HEK293 (cell line): Measurements from ENCODE around the gene TRIM44.

Experiments used
- CTCF ChIA-PET: fragments of 350-600 bp; formaldehyde crosslinking; extraction: SDS; loops from one replicate; lab custom pipeline; 2021; ENCODE audit warnings: antibody characterized with exemption; lab: Yijun Ruan, JAX
- POLR2A ChIA-PET: fragments of 300-600 bp; formaldehyde crosslinking; extraction: SDS; loops from one replicate; lab custom pipeline; 2020; ENCODE audit warnings: antibody characterized with exemption, inconsistent platforms; lab: Yijun Ruan, JAX
- H3K27ac ChIP-seq: fragments of 200-500 bp; sonication (Bioruptor generic); 2 replicates; pipeline ENCODE4 v1.5.1; 2014; ENCODE audit warnings: low read depth, low read length, control low read depth, inconsistent platforms; ENCODE audit errors: extremely low read depth
- H3K36me3 ChIP-seq, 2 experiments: fragments of 200-500 bp in 1 of 2; sonication (Bioruptor generic) in 1 of 2; 1 replicate in 1 of 2; 2 replicates in 1 of 2; pipeline ENCODE4 v1.5.1; 2014 to 2017; ENCODE audit warnings: inconsistent platforms in 2 of 2, low read length in 2 of 2; ENCODE audit not compliant: control insufficient read depth in 2 of 2, insufficient read depth in 1 of 2
- H3K4me1 ChIP-seq: fragments of 200-500 bp; sonication (Bioruptor generic); 2 replicates; pipeline ENCODE4 v1.5.1; 2014; ENCODE audit warnings: mild to moderate bottlenecking, low read length, inconsistent platforms; ENCODE audit not compliant: control insufficient read depth, insufficient read depth
- H3K4me3 ChIP-seq: 2 replicates; pipeline ENCODE4 v1.5.1; 2011; ENCODE audit warnings: low read depth, mild to moderate bottlenecking, control low read depth, low read length, moderate library complexity
- H3K9me3 ChIP-seq: fragments of 200-500 bp; sonication (Bioruptor generic); 2 replicates; pipeline ENCODE4 v1.5.1; 2014; ENCODE audit warnings: low read depth, low read length, inconsistent platforms; ENCODE audit not compliant: control insufficient read depth, insufficient read depth
- BCL11B ChIP-seq: fragments of 450-650 bp; formaldehyde crosslinking; IDR thresholded peaks from 2 replicates; pipeline ENCODE4 v1.5.1; 2016; ENCODE audit warnings: low read depth, missing biosample characterization, missing genetic modification characterization
- EGR2 ChIP-seq: fragments of 450-650 bp; formaldehyde crosslinking; IDR thresholded peaks from 2 replicates; pipeline ENCODE4 v1.5.1; 2016; ENCODE audit warnings: low read depth, missing biosample characterization, missing genetic modification characterization
- FEZF1 ChIP-seq: fragments of 450-650 bp; formaldehyde crosslinking; IDR thresholded peaks from 2 replicates; pipeline ENCODE4 v1.5.1; 2016; ENCODE audit warnings: missing biosample characterization, missing genetic modification characterization
- GLI2 ChIP-seq: fragments of 450-650 bp; formaldehyde crosslinking; IDR thresholded peaks from 2 replicates; pipeline ENCODE4; 2017; ENCODE audit warnings: missing biosample characterization, missing genetic modification characterization, low read depth, borderline replicate concordance
- GLI4 ChIP-seq: fragments of 450-650 bp; formaldehyde crosslinking; IDR thresholded peaks from 2 replicates; pipeline ENCODE4 v1.5.1; 2016; ENCODE audit warnings: missing biosample characterization, missing genetic modification characterization
- GLIS1 ChIP-seq: fragments of 450-650 bp; formaldehyde crosslinking; IDR thresholded peaks from 2 replicates; pipeline ENCODE4 v1.5.1; 2016; ENCODE audit warnings: missing biosample characterization, missing genetic modification characterization
- KLF16 ChIP-seq: fragments of 450-650 bp; formaldehyde crosslinking; IDR thresholded peaks from 2 replicates; pipeline ENCODE4 v1.5.1; 2017; ENCODE audit warnings: missing biosample characterization, missing genetic modification characterization
- SALL2 ChIP-seq: fragments of 450-650 bp; formaldehyde crosslinking; IDR thresholded peaks from 2 replicates; pipeline ENCODE4 v1.5.0; 2017; ENCODE audit warnings: missing biosample characterization, mild to moderate bottlenecking, missing genetic modification characterization, borderline replicate concordance
- TCF7L2 ChIP-seq: IDR thresholded peaks from 2 replicates; pipeline ENCODE4 v1.6.1; 2011; ENCODE audit warnings: low read depth, mild to moderate bottlenecking, inconsistent platforms, low read length, moderate library complexity, borderline replicate concordance
- TRIM28 ChIP-seq: IDR thresholded peaks from 2 replicates; pipeline ENCODE4 v1.6.1; 2011; ENCODE audit warnings: low read length, control low read depth, borderline replicate concordance
- ZBTB1 ChIP-seq: fragments of 450-650 bp; formaldehyde crosslinking; IDR thresholded peaks from 2 replicates; pipeline ENCODE4 v1.5.1; 2016; ENCODE audit warnings: missing biosample characterization, missing genetic modification characterization
- ZIC2 ChIP-seq: fragments of 450-650 bp; formaldehyde crosslinking; IDR thresholded peaks from 2 replicates; pipeline ENCODE4 v1.5.1; 2016; ENCODE audit warnings: missing biosample characterization, missing genetic modification characterization
- ZNF121 ChIP-seq: fragments of 450-650 bp; formaldehyde crosslinking; IDR thresholded peaks from 2 replicates; pipeline ENCODE4 v1.5.1; 2016; ENCODE audit warnings: missing biosample characterization, missing genetic modification characterization
- ZNF133 ChIP-seq: fragments of 450-650 bp; formaldehyde crosslinking; IDR thresholded peaks from 2 replicates; pipeline ENCODE4 v1.5.1; 2016; ENCODE audit warnings: missing biosample characterization, missing genetic modification characterization
- ZNF169 ChIP-seq: fragments of 450-650 bp; formaldehyde crosslinking; IDR thresholded peaks from 2 replicates; pipeline ENCODE4 v1.5.1; 2016; ENCODE audit warnings: missing biosample characterization, missing genetic modification characterization
- ZNF18 ChIP-seq: fragments of 450-650 bp; formaldehyde crosslinking; IDR thresholded peaks from 2 replicates; pipeline ENCODE4 v1.5.1; 2016; ENCODE audit warnings: missing biosample characterization, missing genetic modification characterization
- ZNF19 ChIP-seq: fragments of 450-650 bp; formaldehyde crosslinking; IDR thresholded peaks from 2 replicates; pipeline ENCODE4; 2016; ENCODE audit warnings: missing biosample characterization, missing genetic modification characterization, low read depth
- ZNF248 ChIP-seq: fragments of 450-650 bp; formaldehyde crosslinking; IDR thresholded peaks from 2 replicates; pipeline ENCODE4 v1.5.1; 2017; ENCODE audit warnings: missing biosample characterization, missing genetic modification characterization
- ZNF26 ChIP-seq: fragments of 450-650 bp; formaldehyde crosslinking; IDR thresholded peaks from 2 replicates; pipeline ENCODE4 v1.5.1; 2016; ENCODE audit warnings: missing biosample characterization, missing genetic modification characterization
- ZNF274 ChIP-seq, 2 experiments: fragments of 200-500 bp in 1 of 2; fragments of 450-650 bp in 1 of 2; sonication (Bioruptor generic) in 1 of 2; formaldehyde crosslinking in 1 of 2; IDR thresholded peaks; 2 replicates each; pipeline versions ENCODE4 v1.5.1 to v1.6.1; 2014 to 2016; ENCODE audit warnings: borderline replicate concordance in 1 of 2, inconsistent platforms in 1 of 2, low read length in 1 of 2, missing biosample characterization in 1 of 2, missing genetic modification characterization in 1 of 2
- ZNF335 ChIP-seq: fragments of 450-650 bp; formaldehyde crosslinking; conservative IDR thresholded peaks from 2 replicates; pipeline ENCODE4 v1.5.1; 2016; ENCODE audit warnings: missing biosample characterization, missing genetic modification characterization
- ZNF48 ChIP-seq: fragments of 450-650 bp; formaldehyde crosslinking; IDR thresholded peaks from 2 replicates; pipeline ENCODE4 v1.5.1; 2016; ENCODE audit warnings: missing biosample characterization, missing genetic modification characterization
- ZNF514 ChIP-seq: fragments of 450-650 bp; formaldehyde crosslinking; IDR thresholded peaks from 2 replicates; pipeline ENCODE4 v1.5.1; 2016; ENCODE audit warnings: missing biosample characterization, missing genetic modification characterization
- ZNF549 ChIP-seq: fragments of 450-650 bp; IDR thresholded peaks from 2 replicates; pipeline ENCODE4 v1.5.1; 2018; ENCODE audit warnings: missing biosample characterization, missing genetic modification characterization, mild to moderate bottlenecking, inconsistent platforms, moderate library complexity
- ZNF580 ChIP-seq: fragments of 450-650 bp; formaldehyde crosslinking; IDR thresholded peaks from 2 replicates; pipeline ENCODE4 v1.5.1; 2016; ENCODE audit warnings: missing biosample characterization, missing genetic modification characterization
- ZNF600 ChIP-seq: fragments of 450-650 bp; formaldehyde crosslinking; IDR thresholded peaks from 2 replicates; pipeline ENCODE4 v1.5.1; 2016; ENCODE audit warnings: missing biosample characterization, missing genetic modification characterization
- ZNF664 ChIP-seq: fragments of 450-650 bp; formaldehyde crosslinking; IDR thresholded peaks from 2 replicates; pipeline ENCODE4 v1.5.1; 2016; ENCODE audit warnings: missing biosample characterization, missing genetic modification characterization
- ZNF677 ChIP-seq: fragments of 450-650 bp; IDR thresholded peaks from 2 replicates; pipeline ENCODE4 v1.5.0; 2018; ENCODE audit warnings: missing biosample characterization, mild to moderate bottlenecking, missing genetic modification characterization, moderate library complexity
- ZNF704 ChIP-seq: fragments of 450-650 bp; formaldehyde crosslinking; IDR thresholded peaks from 2 replicates; pipeline ENCODE4 v1.5.1; 2016; ENCODE audit warnings: missing biosample characterization, missing genetic modification characterization
- ZNF747 ChIP-seq: fragments of 450-650 bp; formaldehyde crosslinking; IDR thresholded peaks from 2 replicates; pipeline ENCODE4 v1.5.1; 2016; ENCODE audit warnings: missing biosample characterization, missing genetic modification characterization
- ZNF777 ChIP-seq: fragments of 450-650 bp; formaldehyde crosslinking; IDR thresholded peaks from 2 replicates; pipeline ENCODE4 v1.5.1; 2017; ENCODE audit warnings: missing biosample characterization, missing genetic modification characterization, borderline replicate concordance
- ZNF785 ChIP-seq: fragments of 450-650 bp; formaldehyde crosslinking; IDR thresholded peaks from 2 replicates; pipeline ENCODE4 v1.5.1; 2016; ENCODE audit warnings: missing biosample characterization, missing genetic modification characterization

Gene TRIM44

GRCh38 chr11:35844579-35844978, 182.0 kb downstream of the TRIM44 start:
- Histone ChIP-seq H3K4me3 (no peak overlapping the region), H3K27ac (no peak overlapping the region), H3K4me1 (no peaks in the 10 kb centered on the region), H3K36me3 (no peaks in the 10 kb centered on the region), H3K9me3 (no peaks in the 10 kb centered on the region)
- CTCF ChIA-PET, result no interaction called here
- TF ChIP-seq ZNF677 (tag by site-specific recombination), result no peak
- POLR2A ChIA-PET, result no interaction called here

- no peak for TF ChIP-seq ZNF785 (tag by site-specific recombination)
- no peak for TF ChIP-seq TRIM28
- TF ChIP-seq TCF7L2, result no peak
- no peak for TF ChIP-seq GLI2 (tag by site-specific recombination)
- no peak for TF ChIP-seq ZNF248 (tag by site-specific recombination)
- TF ChIP-seq ZNF580 (tag by site-specific recombination), result no peak
- TF ChIP-seq ZNF677 (tag by site-specific recombination), result no peak
- no peak for TF ChIP-seq ZNF549 (tag by site-specific recombination)
- TF ChIP-seq ZNF335 (tag by site-specific recombination), result no peak
- TF ChIP-seq ZNF19, result no peak
- no peak for TF ChIP-seq ZBTB1
- no peak for TF ChIP-seq KLF16 (tag by site-specific recombination)
- no peak for TF ChIP-seq ZNF26 (tag by site-specific recombination)
- TF ChIP-seq ZNF600, result no peak
- TF ChIP-seq ZNF18, result no peak
- TF ChIP-seq EGR2 (tag by site-specific recombination), result no peak
- no peak for TF ChIP-seq ZNF664
- no peak for TF ChIP-seq GLI4
- TF ChIP-seq ZNF747 (tag by site-specific recombination), result no peak
Observed at GRCh38 chr11:35845860-35846259, 183.3 kb downstream of the TRIM44 start.

GRCh38 chr11:35846874-35847273, 184.3 kb downstream of the TRIM44 start:
- CTCF ChIA-PET, result interaction anchor here (0.7 to 3.1 kb wide), 2 partner anchors 25 to 206 kb away, joined by 3 to 8 read pairs; no protein-coding TSS in a partner anchor
- TF ChIP-seq ZIC2 (tag by site-specific recombination) (no peak), ZNF704 (no peak), ZNF677 (tag by site-specific recombination) (no peak), ZNF777 (tag by site-specific recombination) (no peak), ZNF169 (tag by site-specific recombination) (no peak), ZNF121 (tag by site-specific recombination) (no peak), ZNF514 (tag by site-specific recombination) (no peak), FEZF1 (no peak), GLIS1 (no peak), SALL2 (tag by site-specific recombination) (no peak), ZNF133 (tag by site-specific recombination) (no peak), BCL11B (tag by site-specific recombination) (no peak), ZNF274 (IDR thresholded peaks at IDR 0.05; ENCODE audit: low read length) (no peak), ZNF274 (tag by site-specific recombination; IDR thresholded peaks at IDR 0.05; ENCODE audit: borderline replicate concordance) (no peak), ZNF48 (tag by site-specific recombination) (no peak)

More at GRCh38 chr11:35845860-35846259, 183.3 kb downstream of the TRIM44 start:
- Histone ChIP-seq H3K9me3 (no peaks in the 10 kb centered on the region), H3K4me3 (no peak overlapping the region), H3K27ac (no peak overlapping the region), H3K4me1 (no peaks in the 10 kb centered on the region), H3K36me3 (no peaks in the 10 kb centered on the region)
- ChIA-PET CTCF (no interaction called here), POLR2A (no interaction called here)

More at GRCh38 chr11:35846874-35847273, 184.3 kb downstream of the TRIM44 start:
- POLR2A ChIA-PET, result no interaction called here
- Histone ChIP-seq H3K36me3 (no peaks in the 10 kb centered on the region), H3K4me3 (no peak overlapping the region), H3K9me3 (no peaks in the 10 kb centered on the region), H3K27ac (no peak overlapping the region), H3K4me1 (no peaks in the 10 kb centered on the region)
